ENCODE data around the gene SAV1. TPM values are rescaled to one million over a fixed set of nuclear protein-coding genes. Genes with fewer than 3 reads are reported as not detected.

Gene SAV1
- total RNA-seq, 2 donors from 2014 or later = 25.4 to 29.7 TPM

- H3K27me3 ChIP-seq = no peaks in the 10 kb centered on the region
- no peak overlapping the region for H3K27ac ChIP-seq
- DNase-seq (ENCODE audit: low spot score) = no peak
- H3K4me3 ChIP-seq = no peak overlapping the region
- TF ChIP-seq CTCF (IDR thresholded peaks at IDR 0.05) = no peak
- no peaks in the 10 kb centered on the region for H3K9me3 ChIP-seq
- H3K36me3 ChIP-seq = no peaks in the 10 kb centered on the region
- H3K4me1 ChIP-seq = no peaks in the 10 kb centered on the region
Observed at GRCh38 chr14:50622978-50623377, 45.1 kb downstream of the SAV1 start.

DNA sequence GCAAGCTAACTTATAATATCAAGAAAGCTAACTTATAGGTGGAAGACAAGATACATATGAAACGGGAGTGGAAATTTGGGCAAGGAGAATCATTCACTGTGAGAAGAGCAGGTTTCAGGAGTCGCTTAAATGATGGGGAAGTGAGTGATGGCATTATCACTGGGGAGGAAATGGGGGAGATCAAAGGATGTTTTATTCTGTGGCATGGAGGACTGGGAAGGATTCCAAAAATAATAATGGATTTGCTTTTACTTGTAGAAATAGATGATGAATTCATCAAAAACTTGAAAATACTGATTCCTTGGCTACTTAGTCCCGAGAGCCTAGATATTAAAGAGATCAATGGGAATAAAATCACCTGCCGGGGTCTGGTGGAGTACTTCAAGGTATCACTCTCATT lies 47.8 kb downstream of the SAV1 start:
- Histone ChIP-seq H3K27ac (no peak overlapping the region), H3K27me3 (no peaks in the 10 kb centered on the region), H3K9me3 (no peaks in the 10 kb centered on the region), H3K4me3 (no peak overlapping the region), H3K4me1 (no peaks in the 10 kb centered on the region), H3K36me3 (no peaks in the 10 kb centered on the region)
- TF ChIP-seq CTCF (IDR thresholded peaks at IDR 0.05) = no peak
- DNase-seq (ENCODE audit: low spot score) = no peak

- H3K36me3 ChIP-seq = no peaks in the 10 kb centered on the region
- no peak overlapping the region for H3K27ac ChIP-seq
- no peak for DNase-seq (ENCODE audit: low spot score)
Observed at GRCh38 chr14:50619569-50620141, 48.5 kb downstream of the SAV1 start.

GRCh38 chr14:50616275-50616674 lies 51.8 kb downstream of the SAV1 start:
- Histone ChIP-seq H3K9me3 (no peaks in the 10 kb centered on the region), H3K27ac (no peak overlapping the region), H3K4me1 (no peaks in the 10 kb centered on the region), H3K4me3 (no peak overlapping the region), H3K27me3 (no peaks in the 10 kb centered on the region), H3K36me3 (no peaks in the 10 kb centered on the region)
- no peak for TF ChIP-seq CTCF (IDR thresholded peaks at IDR 0.05)
- DNase-seq (ENCODE audit: low spot score) = no peak

More at GRCh38 chr14:50619569-50620141, 48.5 kb downstream of the SAV1 start:
- no peak overlapping the region for H3K4me3 ChIP-seq
- H3K4me1 ChIP-seq = no peaks in the 10 kb centered on the region
- TF ChIP-seq CTCF (IDR thresholded peaks at IDR 0.05) = peak; percentile 23 to 74
- H3K9me3 ChIP-seq = no peaks in the 10 kb centered on the region
- no peaks in the 10 kb centered on the region for H3K27me3 ChIP-seq

DNA sequence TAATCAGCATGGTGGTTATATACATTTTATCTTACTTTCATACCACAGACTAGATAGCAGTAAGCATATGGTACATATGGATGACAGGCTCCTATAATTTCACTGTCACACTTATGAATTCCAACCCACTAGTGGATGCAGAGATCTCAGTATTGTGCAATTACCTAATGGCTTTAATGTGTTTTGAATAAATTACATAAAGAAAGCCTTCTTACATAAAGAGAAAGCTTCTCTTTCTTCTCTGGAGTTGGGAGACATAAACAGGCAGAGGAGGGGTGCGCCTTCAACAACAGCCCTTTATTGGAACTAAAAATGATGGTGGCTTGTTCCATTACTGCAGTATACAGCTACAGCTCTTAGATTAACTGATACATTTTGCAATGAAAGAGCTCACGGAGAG lies 52.6 kb downstream of the SAV1 start:
- H3K9me3 ChIP-seq = no peaks in the 10 kb centered on the region
- no peak for TF ChIP-seq CTCF (IDR thresholded peaks at IDR 0.05)

GRCh38 chr14:50615056-50615455 lies 53.0 kb downstream of the SAV1 start:
- no peak overlapping the region for H3K27ac ChIP-seq
- no peaks in the 10 kb centered on the region for H3K9me3 ChIP-seq
- H3K4me3 ChIP-seq = no peak overlapping the region
- no peaks in the 10 kb centered on the region for H3K4me1 ChIP-seq
- no peaks in the 10 kb centered on the region for H3K27me3 ChIP-seq
- H3K36me3 ChIP-seq = no peaks in the 10 kb centered on the region
- no peak for DNase-seq (ENCODE audit: low spot score)
- no peak for TF ChIP-seq CTCF (IDR thresholded peaks at IDR 0.05)

More for the DNA sequence above, 52.6 kb downstream of the SAV1 start:
- no peak for DNase-seq (ENCODE audit: low spot score)
- H3K4me1 ChIP-seq = no peaks in the 10 kb centered on the region
- H3K27me3 ChIP-seq = no peaks in the 10 kb centered on the region
- H3K27ac ChIP-seq = no peak overlapping the region
- no peak overlapping the region for H3K4me3 ChIP-seq
- H3K36me3 ChIP-seq = no peaks in the 10 kb centered on the region
